Trophoblast cell (in vitro differentiated cells and primary cell): ENCODE results near the gene RGL1.

Experiments used
- DNase-seq, 2 donors: peaks; one replicate each; pipeline ENCODE4 v3.0.0-alpha.2; 2016
- H2AFZ ChIP-seq: 2 replicates; pipeline ENCODE4 v1.6.1; 2013; ENCODE audit warnings: low read length, moderate library complexity, mild to moderate bottlenecking; ENCODE audit not compliant: insufficient read depth, poor library complexity
- H2AK5ac ChIP-seq: 2 replicates; pipeline ENCODE4 v1.6.1; 2013; ENCODE audit warnings: mild to moderate bottlenecking, low read length
- H2BK120ac ChIP-seq: 2 replicates; pipeline ENCODE4 v1.6.1; 2013; ENCODE audit warnings: low read length, mild to moderate bottlenecking, moderate library complexity; ENCODE audit not compliant: insufficient read depth, poor library complexity
- H2BK12ac ChIP-seq: 2 replicates; pipeline ENCODE4 v1.6.1; 2013; ENCODE audit warnings: mild to moderate bottlenecking, low read length, moderate library complexity
- H2BK5ac ChIP-seq: 2 replicates; pipeline ENCODE4 v1.6.1; 2013; ENCODE audit warnings: low read length, low read depth, moderate library complexity, mild to moderate bottlenecking; ENCODE audit not compliant: poor library complexity
- H3K14ac ChIP-seq: 2 replicates; pipeline ENCODE4 v1.6.1; 2013; ENCODE audit warnings: mild to moderate bottlenecking, low read length
- H3K18ac ChIP-seq: 2 replicates; pipeline ENCODE4 v1.6.1; 2013; ENCODE audit warnings: mild to moderate bottlenecking, low read length
- H3K23ac ChIP-seq: 2 replicates; pipeline ENCODE4 v1.6.1; 2013; ENCODE audit warnings: low read length
- H3K27ac ChIP-seq: 2 replicates; pipeline ENCODE4 v1.5.1; 2013; ENCODE audit warnings: low read depth, mild to moderate bottlenecking, inconsistent platforms, low read length, moderate library complexity
- H3K27me3 ChIP-seq: 2 replicates; pipeline ENCODE4 v1.6.1; 2013; ENCODE audit warnings: inconsistent platforms, mild to moderate bottlenecking, low read length, moderate library complexity; ENCODE audit not compliant: insufficient read depth
- H3K36me3 ChIP-seq, 2 experiments: 1 replicate in 1 of 2; 2 replicates in 1 of 2; pipeline ENCODE4 v1.6.1; 2013; ENCODE audit warnings: low read length in 2 of 2, mild to moderate bottlenecking in 2 of 2, moderate library complexity in 1 of 2; ENCODE audit not compliant: insufficient read depth in 2 of 2, control insufficient read depth in 1 of 2
- H3K4ac ChIP-seq: 2 replicates; pipeline ENCODE4 v1.6.1; 2013; ENCODE audit warnings: low read depth, mild to moderate bottlenecking, low read length, moderate library complexity
- H3K4me1 ChIP-seq, 2 experiments: 1 replicate in 1 of 2; 2 replicates in 1 of 2; pipeline ENCODE4 v1.6.1; 2013; ENCODE audit warnings: low read length in 2 of 2, mild to moderate bottlenecking in 2 of 2, moderate library complexity in 1 of 2; ENCODE audit not compliant: insufficient read depth in 2 of 2, control insufficient read depth in 1 of 2
- H3K4me2 ChIP-seq: 2 replicates; pipeline ENCODE4 v1.6.1; 2013; ENCODE audit warnings: inconsistent platforms, mild to moderate bottlenecking, low read length, moderate library complexity
- H3K4me3 ChIP-seq: 2 replicates; pipeline ENCODE4 v1.5.1; 2013; ENCODE audit warnings: mild to moderate bottlenecking, low read depth, low read length, inconsistent platforms
- H3K79me1 ChIP-seq: one replicate; pipeline ENCODE4 v1.6.1; 2013; ENCODE audit warnings: low read length
- H3K79me2 ChIP-seq: 2 replicates; pipeline ENCODE4 v1.6.1; 2013; ENCODE audit warnings: low read length, mild to moderate bottlenecking; ENCODE audit not compliant: control insufficient read depth, insufficient read depth, poor library complexity
- H3K9ac ChIP-seq: 2 replicates; pipeline ENCODE4 v1.6.1; 2013; ENCODE audit warnings: mild to moderate bottlenecking, low read length
- H3K9me3 ChIP-seq: 2 replicates; pipeline ENCODE4 v1.6.1; 2013; ENCODE audit warnings: low read depth, mild to moderate bottlenecking, control low read depth, inconsistent platforms, low read length; ENCODE audit not compliant: insufficient read depth
- H4K12ac ChIP-seq: 2 replicates; pipeline ENCODE4 v1.6.1; 2013; ENCODE audit warnings: low read depth, mild to moderate bottlenecking, low read length, moderate library complexity
- H4K8ac ChIP-seq: 2 replicates; pipeline ENCODE4 v1.6.1; 2013; ENCODE audit warnings: low read depth, mild to moderate bottlenecking, low read length, moderate library complexity
- H4K91ac ChIP-seq: one replicate; pipeline ENCODE4 v1.6.1; 2013; ENCODE audit warnings: low read depth, mild to moderate bottlenecking, low read length, moderate library complexity
- WGBS: extraction: QIAGEN DNeasy Blood & Tissue Kit; methylation state at CpG from one replicate; pipeline ENCODE4 v1.1.7; 2013; ENCODE audit warnings: missing lambda C conversion rate; ENCODE audit not compliant: insufficient read length, insufficient coverage; ENCODE audit errors: extremely low coverage; 5-methylcytosine and 5-hydroxymethylcytosine counted together

Gene RGL1

DNA sequence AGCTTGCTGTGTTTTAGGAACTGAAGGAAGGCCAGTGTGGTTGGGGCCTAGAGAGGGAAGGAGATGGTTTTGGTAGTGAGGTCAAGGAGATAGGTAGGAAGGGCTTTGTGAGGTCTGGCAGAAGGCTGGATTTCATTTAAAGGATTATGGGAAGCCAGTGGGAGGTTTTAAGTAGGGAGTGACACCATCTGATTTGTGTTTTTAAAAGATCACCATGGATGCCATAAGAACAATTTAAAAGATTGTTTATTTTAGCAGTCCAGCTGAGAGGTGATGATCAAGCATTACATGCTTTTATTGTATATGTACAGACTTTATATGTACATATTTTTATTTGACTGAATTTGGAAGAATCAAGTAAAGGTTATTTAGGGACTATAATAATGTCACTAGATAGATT, 26.4 kb downstream of the RGL1 start:
- Histone ChIP-seq H3K4me2 (no peak overlapping the region), H3K79me2 (no peaks in the 10 kb centered on the region), H3K79me1 (no peaks in the 10 kb centered on the region), H2AK5ac (no peak overlapping the region), H2BK120ac (no peak overlapping the region), H3K27ac (no peak overlapping the region), H3K4me3 (no peak overlapping the region), H3K4ac (no peak overlapping the region), H3K9me3 (no peaks in the 10 kb centered on the region), H2BK5ac (no peak overlapping the region), H3K4me1 (peaks cover 0 to 2% of the 10 kb centered on the region in 2 experiments), H3K14ac (no peak overlapping the region), H4K12ac (no peak overlapping the region), H4K8ac (no peak overlapping the region), H3K18ac (peak overlapping the region; percentile 30), H3K36me3 (no peaks in the 10 kb centered on the region), H2AFZ (no peak overlapping the region), H3K27me3 (no peaks in the 10 kb centered on the region), H2BK12ac (no peak overlapping the region), H4K91ac (no peak overlapping the region), H3K9ac (no peak overlapping the region), H3K23ac (no peak overlapping the region)
- DNase-seq, result no peak

DNA sequence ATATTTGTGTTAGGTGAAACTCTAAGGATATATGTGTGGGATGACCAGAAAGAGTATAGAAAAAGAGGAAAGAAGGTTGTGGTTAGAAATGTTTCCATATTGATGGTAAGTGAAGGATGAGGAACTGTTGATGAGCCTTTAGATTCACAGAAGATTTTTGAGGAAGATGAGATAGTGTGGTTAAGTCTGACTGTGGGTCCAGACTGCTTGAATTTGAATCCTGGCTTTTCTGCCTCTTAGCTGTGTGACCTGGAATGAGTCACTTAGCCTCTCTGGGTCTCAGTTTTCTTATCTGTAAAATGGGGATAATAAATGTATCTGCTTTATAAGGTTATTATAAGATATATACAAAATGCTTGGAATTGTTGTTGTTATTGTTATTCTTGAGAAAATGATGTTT, 27.5 kb downstream of the RGL1 start:
- Histone ChIP-seq H2BK120ac (no peak overlapping the region), H3K23ac (no peak overlapping the region), H3K4me1 (peaks cover 0 to 2% of the 10 kb centered on the region in 2 experiments), H3K9me3 (no peaks in the 10 kb centered on the region), H4K91ac (no peak overlapping the region), H2BK12ac (no peak overlapping the region), H2AK5ac (no peak overlapping the region), H3K4me2 (no peak overlapping the region), H3K79me1 (no peaks in the 10 kb centered on the region), H3K27me3 (no peaks in the 10 kb centered on the region), H3K36me3 (no peaks in the 10 kb centered on the region), H3K4me3 (no peak overlapping the region), H2BK5ac (no peak overlapping the region), H3K79me2 (no peaks in the 10 kb centered on the region), H3K9ac (no peak overlapping the region), H4K8ac (no peak overlapping the region), H3K18ac (no peak overlapping the region), H4K12ac (no peak overlapping the region), H3K4ac (no peak overlapping the region), H2AFZ (no peak overlapping the region), H3K14ac (no peak overlapping the region), H3K27ac (no peak overlapping the region)
- no peak for DNase-seq

DNA sequence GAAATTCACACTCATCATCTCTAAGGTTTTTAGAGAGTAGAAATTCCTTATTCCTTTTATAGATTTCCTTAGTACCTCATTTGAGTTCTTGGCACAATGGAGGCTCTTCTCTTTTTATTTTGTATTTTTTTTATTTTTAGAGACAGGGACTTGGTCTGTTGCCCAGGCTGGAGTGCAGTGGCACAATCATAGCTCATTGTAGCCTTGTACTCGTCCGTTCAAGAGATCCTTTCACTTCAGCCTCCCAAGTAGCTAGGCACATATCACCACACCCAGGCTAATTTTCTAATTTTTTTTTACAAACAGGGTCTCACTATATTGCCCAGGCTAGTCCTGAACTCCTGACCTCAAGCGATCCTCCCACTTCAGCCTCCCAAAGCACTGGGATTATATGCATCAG, 29.6 kb downstream of the RGL1 start:
- no peak overlapping the region for H3K4ac ChIP-seq
- H4K91ac ChIP-seq, result no peak overlapping the region
- H3K27me3 ChIP-seq, result no peaks in the 10 kb centered on the region
- H2AK5ac ChIP-seq, result no peak overlapping the region
- H3K18ac ChIP-seq, result no peak overlapping the region
- no peak overlapping the region for H3K23ac ChIP-seq
- no peak overlapping the region for H2AFZ ChIP-seq
- peaks cover 1% of the 10 kb centered on the region for H3K79me1 ChIP-seq
- no peak overlapping the region for H4K8ac ChIP-seq
- no peak overlapping the region for H3K4me2 ChIP-seq
- no peak overlapping the region for H3K14ac ChIP-seq
- H3K4me1 ChIP-seq, result peaks cover 3 to 7% of the 10 kb centered on the region in 2 experiments
- H2BK12ac ChIP-seq, result no peak overlapping the region
- WGBS, result no CpG with 5 or more reads among the region's 3 CpGs
- no peaks in the 10 kb centered on the region for H3K9me3 ChIP-seq
- no peak overlapping the region for H4K12ac ChIP-seq
- H2BK120ac ChIP-seq, result no peak overlapping the region
- no peaks in the 10 kb centered on the region for H3K79me2 ChIP-seq
- H2BK5ac ChIP-seq, result no peak overlapping the region
- H3K4me3 ChIP-seq, result no peak overlapping the region
- DNase-seq, result no peak
- no peak overlapping the region for H3K27ac ChIP-seq
- no peaks in the 10 kb centered on the region for H3K36me3 ChIP-seq
- H3K9ac ChIP-seq, result no peak overlapping the region

DNA sequence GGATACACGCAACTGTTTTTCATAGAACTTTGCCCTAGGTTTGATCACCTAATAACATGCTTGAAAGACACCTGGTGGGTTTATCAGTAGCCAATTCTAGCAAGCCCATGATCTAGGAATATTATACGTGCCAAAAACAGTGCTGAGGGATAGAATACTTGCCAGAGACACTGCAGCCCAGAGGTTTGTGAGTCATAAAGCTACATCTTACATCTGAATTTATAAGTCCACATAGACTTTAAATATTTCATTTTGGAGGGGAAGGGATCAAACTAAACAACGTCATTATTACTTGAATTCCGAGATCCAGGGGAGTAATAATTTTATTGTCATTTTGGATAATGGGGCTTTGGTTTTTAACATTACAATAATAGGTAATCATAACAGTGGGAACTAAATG, 31.7 kb downstream of the RGL1 start:
- no peak overlapping the region for H3K23ac ChIP-seq
- H3K4me1 ChIP-seq, result peaks cover 3 to 7% of the 10 kb centered on the region in 2 experiments
- DNase-seq, result no peak
- no peak overlapping the region for H2BK12ac ChIP-seq
- no peak overlapping the region for H3K9ac ChIP-seq
- H3K14ac ChIP-seq, result no peak overlapping the region
- H3K36me3 ChIP-seq, result no peaks in the 10 kb centered on the region
- H2AFZ ChIP-seq, result no peak overlapping the region
- H3K18ac ChIP-seq, result no peak overlapping the region
- H4K91ac ChIP-seq, result no peak overlapping the region
- no peak overlapping the region for H4K8ac ChIP-seq
- no peak overlapping the region for H2AK5ac ChIP-seq
- H2BK120ac ChIP-seq, result no peak overlapping the region
- no peak overlapping the region for H3K4me3 ChIP-seq
- H4K12ac ChIP-seq, result no peak overlapping the region
- H3K79me1 ChIP-seq, result peaks cover 5% of the 10 kb centered on the region
- no peak overlapping the region for H3K27ac ChIP-seq
- no peak overlapping the region for H3K4ac ChIP-seq
- H2BK5ac ChIP-seq, result no peak overlapping the region
- H3K79me2 ChIP-seq, result no peaks in the 10 kb centered on the region
- no peak overlapping the region for H3K4me2 ChIP-seq
- H3K9me3 ChIP-seq, result no peaks in the 10 kb centered on the region
- no CpG with 5 or more reads among the region's 4 CpGs for WGBS
- no peaks in the 10 kb centered on the region for H3K27me3 ChIP-seq

DNA sequence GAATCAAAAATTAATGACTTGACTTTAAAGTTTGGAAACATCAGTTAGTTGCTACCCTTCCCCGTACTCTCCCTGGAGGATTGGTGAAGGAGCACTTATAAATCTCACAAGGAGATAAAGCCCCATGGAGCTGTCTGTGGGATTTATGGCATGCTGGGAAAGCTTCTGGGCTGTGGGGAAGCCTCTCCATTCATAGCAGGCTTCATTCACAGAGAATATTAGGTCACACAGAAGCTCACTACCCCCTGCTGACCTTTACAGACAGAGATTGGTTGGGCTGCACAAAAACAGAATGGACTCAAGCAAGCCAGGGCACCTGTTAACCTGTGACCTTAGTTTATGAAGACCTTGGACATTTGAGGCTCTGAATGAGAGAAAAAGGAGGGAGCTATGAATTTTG, 32.1 kb downstream of the RGL1 start:
- no peak overlapping the region for H3K18ac ChIP-seq
- no peak for DNase-seq
- no peaks in the 10 kb centered on the region for H3K27me3 ChIP-seq
- H4K12ac ChIP-seq, result no peak overlapping the region
- no CpG with 5 or more reads among the region's 1 CpG for WGBS
- H2BK12ac ChIP-seq, result no peak overlapping the region
- no peak overlapping the region for H2AFZ ChIP-seq
- no peak overlapping the region for H3K9ac ChIP-seq
- no peak overlapping the region for H3K14ac ChIP-seq
- H4K8ac ChIP-seq, result no peak overlapping the region
- no peak overlapping the region for H3K23ac ChIP-seq
- H4K91ac ChIP-seq, result no peak overlapping the region
- no peak overlapping the region for H3K4me2 ChIP-seq
- no peak overlapping the region for H3K4ac ChIP-seq
- H3K9me3 ChIP-seq, result no peaks in the 10 kb centered on the region
- no peaks in the 10 kb centered on the region for H3K79me2 ChIP-seq
- H3K27ac ChIP-seq, result no peak overlapping the region
- no peak overlapping the region for H3K4me3 ChIP-seq
- H3K4me1 ChIP-seq, result peaks cover 3 to 7% of the 10 kb centered on the region in 2 experiments
- H2BK5ac ChIP-seq, result no peak overlapping the region
- H2BK120ac ChIP-seq, result no peak overlapping the region
- H2AK5ac ChIP-seq, result no peak overlapping the region
- H3K36me3 ChIP-seq, result no peaks in the 10 kb centered on the region
- peaks cover 5% of the 10 kb centered on the region for H3K79me1 ChIP-seq
